ENCODE results near the gene RAD51AP2.

Gene RAD51AP2

GRCh38 chr2:17557596-17557995 is 39.4 kb upstream of the RAD51AP2 start:
- Histone ChIP-seq H3K23ac (ENCODE audit: low read length) (no peak overlapping the region), H4K12ac (ENCODE audit: low read depth, low read length) (no peak overlapping the region), H3K36me3 (ENCODE audit: control insufficient read depth in 1 of 2, insufficient read depth in 2 of 2, low read length in 2 of 2) (no peaks in the 10 kb centered on the region), H3K18ac (ENCODE audit: low read length) (no peak overlapping the region), H3K4ac (ENCODE audit: low read depth, low read length) (no peak overlapping the region), H3K79me1 (ENCODE audit: low read length) (no peaks in the 10 kb centered on the region), H3K14ac (ENCODE audit: low read length) (no peak overlapping the region), H4K8ac (ENCODE audit: low read depth, low read length) (no peak overlapping the region), H3K27ac (ENCODE audit: low read depth, low read length) (no peak overlapping the region), H2AFZ (ENCODE audit: insufficient read depth, low read length, poor library complexity) (no peak overlapping the region), H3K4me2 (ENCODE audit: low read length) (no peak overlapping the region), H2BK5ac (ENCODE audit: low read depth, low read length, poor library complexity) (no peak overlapping the region), H3K9me3 (ENCODE audit: insufficient read depth, low read depth, low read length) (no peaks in the 10 kb centered on the region), H3K4me3 (ENCODE audit: low read depth, low read length) (no peak overlapping the region), H3K4me1 (ENCODE audit: control insufficient read depth in 1 of 2, insufficient read depth in 2 of 2, low read length in 2 of 2) (no peaks in the 10 kb centered on the region), H2BK12ac (ENCODE audit: low read length) (no peak overlapping the region), H3K27me3 (ENCODE audit: insufficient read depth, low read length) (no peaks in the 10 kb centered on the region), H2BK120ac (ENCODE audit: insufficient read depth, low read length, poor library complexity) (no peak overlapping the region), H3K79me2 (ENCODE audit: control insufficient read depth, insufficient read depth, low read length, poor library complexity) (no peaks in the 10 kb centered on the region), H3K9ac (ENCODE audit: low read length) (no peak overlapping the region), H2AK5ac (ENCODE audit: low read length) (no peak overlapping the region), H4K91ac (ENCODE audit: low read depth, low read length) (no peak overlapping the region)
- no CpG with 5 or more reads among the region's 5 CpGs for WGBS (ENCODE audit: extremely low coverage, insufficient coverage, insufficient read length)
- no peak for DNase-seq

DNA sequence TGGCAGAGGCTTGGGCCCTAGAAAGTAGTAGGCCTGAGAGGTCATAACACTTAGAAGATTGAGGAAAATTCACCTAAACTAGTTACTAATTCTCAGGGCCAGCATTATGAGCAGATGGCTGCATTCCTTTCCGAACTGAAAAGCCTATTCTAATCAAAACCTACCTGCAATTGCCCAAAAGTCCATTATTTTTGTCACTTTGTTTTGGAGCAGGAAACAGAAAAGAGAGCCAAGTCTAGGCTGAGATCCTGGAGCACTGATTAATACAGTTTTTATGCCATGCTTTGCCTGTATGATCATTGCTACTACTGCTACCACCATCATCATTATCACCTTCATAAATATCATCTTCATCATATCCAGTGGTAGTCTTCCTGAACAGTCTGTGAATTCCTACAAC is 36.9 kb upstream of the RAD51AP2 start:
- Histone ChIP-seq H4K91ac (ENCODE audit: low read depth, low read length) (no peak overlapping the region), H3K9me3 (ENCODE audit: insufficient read depth, low read depth, low read length) (no peaks in the 10 kb centered on the region), H2BK120ac (ENCODE audit: insufficient read depth, low read length, poor library complexity) (no peak overlapping the region), H3K18ac (ENCODE audit: low read length) (no peak overlapping the region), H2BK12ac (ENCODE audit: low read length) (no peak overlapping the region), H3K79me2 (ENCODE audit: control insufficient read depth, insufficient read depth, low read length, poor library complexity) (no peaks in the 10 kb centered on the region), H3K27ac (ENCODE audit: low read depth, low read length) (no peak overlapping the region), H3K4ac (ENCODE audit: low read depth, low read length) (no peak overlapping the region), H3K36me3 (ENCODE audit: control insufficient read depth in 1 of 2, insufficient read depth in 2 of 2, low read length in 2 of 2) (no peaks in the 10 kb centered on the region), H2AK5ac (ENCODE audit: low read length) (no peak overlapping the region), H3K4me1 (ENCODE audit: control insufficient read depth in 1 of 2, insufficient read depth in 2 of 2, low read length in 2 of 2) (no peaks in the 10 kb centered on the region), H3K23ac (ENCODE audit: low read length) (no peak overlapping the region), H3K27me3 (ENCODE audit: insufficient read depth, low read length) (no peaks in the 10 kb centered on the region), H2BK5ac (ENCODE audit: low read depth, low read length, poor library complexity) (no peak overlapping the region), H3K9ac (ENCODE audit: low read length) (no peak overlapping the region), H4K12ac (ENCODE audit: low read depth, low read length) (no peak overlapping the region), H3K14ac (ENCODE audit: low read length) (no peak overlapping the region), H4K8ac (ENCODE audit: low read depth, low read length) (no peak overlapping the region), H2AFZ (ENCODE audit: insufficient read depth, low read length, poor library complexity) (no peak overlapping the region), H3K4me2 (ENCODE audit: low read length) (no peak overlapping the region), H3K79me1 (ENCODE audit: low read length) (no peaks in the 10 kb centered on the region), H3K4me3 (ENCODE audit: low read depth, low read length) (no peak overlapping the region)
- no peak for DNase-seq
- WGBS (ENCODE audit: extremely low coverage, insufficient coverage, insufficient read length), result no CpG with 5 or more reads among the region's 1 CpG

- WGBS (ENCODE audit: extremely low coverage, insufficient coverage, insufficient read length), result no CpG with 5 or more reads among the region's 2 CpGs
- Histone ChIP-seq H4K12ac (ENCODE audit: low read depth, low read length) (no peak overlapping the region), H2BK5ac (ENCODE audit: low read depth, low read length, poor library complexity) (no peak overlapping the region), H3K14ac (ENCODE audit: low read length) (no peak overlapping the region), H3K79me1 (ENCODE audit: low read length) (no peaks in the 10 kb centered on the region), H3K18ac (ENCODE audit: low read length) (no peak overlapping the region), H3K4ac (ENCODE audit: low read depth, low read length) (no peak overlapping the region), H4K91ac (ENCODE audit: low read depth, low read length) (no peak overlapping the region), H3K79me2 (ENCODE audit: control insufficient read depth, insufficient read depth, low read length, poor library complexity) (no peaks in the 10 kb centered on the region), H3K4me1 (ENCODE audit: control insufficient read depth in 1 of 2, insufficient read depth in 2 of 2, low read length in 2 of 2) (no peaks in the 10 kb centered on the region), H2AK5ac (ENCODE audit: low read length) (no peak overlapping the region), H2AFZ (ENCODE audit: insufficient read depth, low read length, poor library complexity) (no peak overlapping the region), H3K9me3 (ENCODE audit: insufficient read depth, low read depth, low read length) (no peaks in the 10 kb centered on the region), H3K27ac (ENCODE audit: low read depth, low read length) (no peak overlapping the region), H2BK120ac (ENCODE audit: insufficient read depth, low read length, poor library complexity) (no peak overlapping the region), H3K4me3 (ENCODE audit: low read depth, low read length) (no peak overlapping the region), H3K27me3 (ENCODE audit: insufficient read depth, low read length) (no peaks in the 10 kb centered on the region), H4K8ac (ENCODE audit: low read depth, low read length) (no peak overlapping the region), H3K4me2 (ENCODE audit: low read length) (no peak overlapping the region), H3K9ac (ENCODE audit: low read length) (no peak overlapping the region), H3K36me3 (ENCODE audit: control insufficient read depth in 1 of 2, insufficient read depth in 2 of 2, low read length in 2 of 2) (no peaks in the 10 kb centered on the region), H2BK12ac (ENCODE audit: low read length) (no peak overlapping the region), H3K23ac (ENCODE audit: low read length) (no peak overlapping the region)
- no peak for DNase-seq
Measured at GRCh38 chr2:17550907-17551306, 32.7 kb upstream of the RAD51AP2 start.

DNA sequence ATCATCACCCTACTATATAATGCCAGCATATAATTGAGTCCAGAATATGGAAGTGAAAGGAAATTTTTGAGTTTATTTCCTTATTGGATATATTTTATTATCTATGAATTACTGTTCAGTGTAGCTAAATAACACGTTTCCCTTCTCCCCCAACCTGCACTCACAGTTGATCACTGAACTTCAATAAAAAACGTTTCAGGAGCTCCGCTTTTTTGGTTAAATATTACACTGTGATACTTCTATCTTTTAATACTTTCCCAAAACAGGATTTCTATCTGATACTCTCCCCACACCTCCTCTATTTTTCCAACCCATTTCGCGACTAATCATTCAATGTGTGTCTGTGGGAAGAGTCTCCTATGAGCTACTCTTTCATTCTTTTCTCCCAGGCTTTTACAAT is 29.5 kb upstream of the RAD51AP2 start:
- Histone ChIP-seq H3K18ac (ENCODE audit: low read length) (no peak overlapping the region), H2AFZ (ENCODE audit: insufficient read depth, low read length, poor library complexity) (no peak overlapping the region), H3K79me1 (ENCODE audit: low read length) (no peaks in the 10 kb centered on the region), H3K23ac (ENCODE audit: low read length) (no peak overlapping the region), H2AK5ac (ENCODE audit: low read length) (no peak overlapping the region), H2BK120ac (ENCODE audit: insufficient read depth, low read length, poor library complexity) (no peak overlapping the region), H4K8ac (ENCODE audit: low read depth, low read length) (no peak overlapping the region), H3K4ac (ENCODE audit: low read depth, low read length) (no peak overlapping the region), H2BK5ac (ENCODE audit: low read depth, low read length, poor library complexity) (no peak overlapping the region), H3K4me2 (ENCODE audit: low read length) (no peak overlapping the region), H3K9me3 (ENCODE audit: insufficient read depth, low read depth, low read length) (no peaks in the 10 kb centered on the region), H3K4me1 (ENCODE audit: control insufficient read depth in 1 of 2, insufficient read depth in 2 of 2, low read length in 2 of 2) (peaks cover 0 to 4% of the 10 kb centered on the region in 2 experiments), H2BK12ac (ENCODE audit: low read length) (no peak overlapping the region), H3K27ac (ENCODE audit: low read depth, low read length) (no peak overlapping the region), H4K91ac (ENCODE audit: low read depth, low read length) (no peak overlapping the region), H3K14ac (ENCODE audit: low read length) (no peak overlapping the region), H3K4me3 (ENCODE audit: low read depth, low read length) (no peak overlapping the region), H3K27me3 (ENCODE audit: insufficient read depth, low read length) (no peaks in the 10 kb centered on the region), H3K36me3 (ENCODE audit: control insufficient read depth in 1 of 2, insufficient read depth in 2 of 2, low read length in 2 of 2) (no peaks in the 10 kb centered on the region), H4K12ac (ENCODE audit: low read depth, low read length) (no peak overlapping the region), H3K9ac (ENCODE audit: low read length) (no peak overlapping the region), H3K79me2 (ENCODE audit: control insufficient read depth, insufficient read depth, low read length, poor library complexity) (no peaks in the 10 kb centered on the region)
- WGBS (ENCODE audit: extremely low coverage, insufficient coverage, insufficient read length), result no CpG with 5 or more reads among the region's 5 CpGs
- no peak for DNase-seq

All from trophoblast cell (in vitro differentiated cells and primary cell).